AG09309 (cell line): ENCODE results near the gene APMAP.

Experiments used
- DNase-seq: peaks from one replicate; pipeline ENCODE4 v3.0.0-alpha.2; 2010; ENCODE audit warnings: low read depth
- H3K4me3 ChIP-seq: 2 replicates; pipeline ENCODE4 v1.5.1; 2011; ENCODE audit warnings: mild to moderate bottlenecking, low read depth, low read length, moderate library complexity; ENCODE audit not compliant: control insufficient read depth
- TF ChIP-seq, protein P1 (sequence below): IDR thresholded peaks from 2 replicates; pipeline ENCODE4 v1.5.1; 2011; ENCODE audit warnings: mild to moderate bottlenecking, low read depth, low read length, inconsistent platforms; ENCODE audit not compliant: insufficient read depth, control insufficient read depth; ENCODE audit errors: missing control alignments

APMAP gene

DNA sequence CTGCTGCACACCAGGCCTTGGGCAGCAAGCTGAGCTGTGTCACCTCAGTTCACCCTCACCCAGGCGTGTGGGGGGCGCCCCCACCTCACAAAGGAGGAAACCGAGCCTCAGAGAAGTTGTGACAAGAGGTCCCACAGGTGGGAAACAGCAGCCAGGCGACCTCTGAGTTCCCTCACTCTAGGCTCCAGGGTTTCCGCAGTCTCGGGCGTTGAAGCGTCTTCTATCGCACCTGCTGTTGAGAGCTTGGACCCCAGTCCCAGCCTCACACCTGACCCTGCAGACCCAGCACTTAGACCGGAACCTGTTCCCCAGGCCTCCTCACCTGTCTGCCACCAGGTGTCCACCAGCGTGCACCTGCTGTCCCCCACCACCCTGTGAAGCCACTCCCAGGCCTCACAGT, 22.3 kb upstream of the APMAP start:
- no peak overlapping the region for H3K4me3 ChIP-seq
- TF ChIP-seq, protein P1, sequence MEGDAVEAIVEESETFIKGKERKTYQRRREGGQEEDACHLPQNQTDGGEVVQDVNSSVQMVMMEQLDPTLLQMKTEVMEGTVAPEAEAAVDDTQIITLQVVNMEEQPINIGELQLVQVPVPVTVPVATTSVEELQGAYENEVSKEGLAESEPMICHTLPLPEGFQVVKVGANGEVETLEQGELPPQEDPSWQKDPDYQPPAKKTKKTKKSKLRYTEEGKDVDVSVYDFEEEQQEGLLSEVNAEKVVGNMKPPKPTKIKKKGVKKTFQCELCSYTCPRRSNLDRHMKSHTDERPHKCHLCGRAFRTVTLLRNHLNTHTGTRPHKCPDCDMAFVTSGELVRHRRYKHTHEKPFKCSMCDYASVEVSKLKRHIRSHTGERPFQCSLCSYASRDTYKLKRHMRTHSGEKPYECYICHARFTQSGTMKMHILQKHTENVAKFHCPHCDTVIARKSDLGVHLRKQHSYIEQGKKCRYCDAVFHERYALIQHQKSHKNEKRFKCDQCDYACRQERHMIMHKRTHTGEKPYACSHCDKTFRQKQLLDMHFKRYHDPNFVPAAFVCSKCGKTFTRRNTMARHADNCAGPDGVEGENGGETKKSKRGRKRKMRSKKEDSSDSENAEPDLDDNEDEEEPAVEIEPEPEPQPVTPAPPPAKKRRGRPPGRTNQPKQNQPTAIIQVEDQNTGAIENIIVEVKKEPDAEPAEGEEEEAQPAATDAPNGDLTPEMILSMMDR: no peak
- DNase-seq: no peak

DNA sequence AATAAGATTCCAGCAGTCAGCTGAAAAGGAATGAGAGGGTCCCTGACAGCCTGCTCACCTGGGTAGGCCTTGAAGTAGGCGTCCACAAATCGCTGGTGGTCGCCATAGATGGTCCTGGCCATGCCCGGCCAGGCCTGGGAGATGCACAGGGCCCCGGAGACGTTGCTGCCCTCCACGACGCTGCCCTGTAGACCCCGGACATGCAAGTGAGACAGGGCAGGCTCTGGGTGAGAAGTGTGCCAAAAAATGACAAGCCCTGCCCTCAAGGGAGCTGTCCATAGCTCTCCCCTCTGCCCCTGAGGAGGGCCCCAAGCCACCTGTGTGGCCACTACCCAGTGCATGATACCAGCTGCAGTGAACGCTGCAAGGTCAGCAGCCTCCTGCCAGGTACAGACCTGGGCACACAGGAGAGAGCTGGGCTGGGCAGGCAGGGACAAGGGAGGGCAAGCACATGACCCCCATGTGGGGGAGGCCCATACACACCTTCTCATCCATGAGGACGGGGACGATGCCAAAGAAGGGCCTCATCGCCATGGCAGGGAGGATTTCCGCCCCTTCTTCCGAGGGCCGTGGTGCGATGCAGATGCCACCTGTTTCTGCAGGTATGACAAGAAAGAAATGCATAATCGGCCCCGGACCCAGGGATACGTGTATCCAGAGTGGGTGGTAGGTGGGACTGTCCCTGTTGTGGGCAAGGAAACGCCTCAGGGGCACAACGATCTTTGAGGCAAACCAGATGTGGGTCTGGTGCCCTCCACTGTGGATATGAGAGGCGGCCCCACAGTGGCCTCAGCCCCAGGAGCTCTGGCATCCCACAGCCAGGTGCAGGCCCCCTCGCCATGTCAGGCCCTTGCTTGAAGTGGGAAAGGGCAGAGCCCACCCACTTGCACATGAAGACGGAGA, 21.2 kb upstream of the APMAP start:
- no peak for DNase-seq
- no peak overlapping the region for H3K4me3 ChIP-seq
- TF ChIP-seq, protein P1: no peak

DNA sequence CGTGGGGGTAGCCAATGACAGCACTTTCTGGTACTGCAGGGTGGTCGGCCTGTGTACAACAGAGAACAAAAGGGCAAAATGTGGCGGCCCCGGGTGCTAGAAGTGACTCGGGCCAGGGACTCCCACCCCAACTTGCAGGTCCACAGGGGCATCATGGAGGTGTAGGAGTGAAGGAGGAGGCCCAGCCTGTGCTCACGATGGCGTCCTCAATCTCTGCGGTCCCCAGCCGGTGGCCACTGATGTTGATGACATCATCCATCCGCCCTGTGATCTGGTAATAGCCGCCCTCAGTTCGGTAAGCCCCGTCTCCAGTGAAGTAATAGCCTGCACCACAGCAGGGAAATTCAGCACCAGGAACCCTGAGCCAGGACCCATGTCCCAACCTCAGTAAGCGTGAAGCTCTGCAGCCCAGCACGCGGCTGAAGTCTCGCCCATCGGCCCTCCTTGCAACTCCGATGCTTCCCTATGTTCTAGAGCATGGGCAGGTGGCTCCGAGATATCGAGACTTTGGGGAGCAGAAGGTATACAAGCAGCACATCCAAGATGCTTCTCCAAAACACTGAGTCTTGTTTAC, 20.2 kb upstream of the APMAP start:
- no peak overlapping the region for H3K4me3 ChIP-seq
- DNase-seq: no peak
- TF ChIP-seq, protein P1: no peak

DNA sequence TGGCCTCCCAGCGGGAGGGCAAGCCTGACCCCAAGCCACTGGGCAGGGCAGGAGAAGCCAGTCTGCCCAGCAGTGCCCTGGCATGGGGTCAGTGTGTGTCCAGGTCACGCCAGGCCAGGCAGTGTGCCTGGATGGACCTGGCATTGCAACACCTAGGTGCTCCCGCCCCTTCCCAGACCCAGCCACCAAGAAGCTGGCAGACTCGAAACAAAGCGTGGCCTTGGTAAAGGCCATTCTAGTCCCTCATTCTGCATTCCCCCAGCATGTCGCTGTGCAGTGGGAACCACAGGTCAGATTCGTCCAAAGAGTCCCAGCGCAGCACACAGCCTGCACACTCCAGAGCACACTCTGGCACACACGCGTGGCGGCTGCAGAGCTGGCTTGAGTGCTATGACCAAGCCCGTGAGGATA, 19.3 kb upstream of the APMAP start:
- no peak overlapping the region for H3K4me3 ChIP-seq
- TF ChIP-seq, protein P1: no peak
- DNase-seq: no peak

DNA sequence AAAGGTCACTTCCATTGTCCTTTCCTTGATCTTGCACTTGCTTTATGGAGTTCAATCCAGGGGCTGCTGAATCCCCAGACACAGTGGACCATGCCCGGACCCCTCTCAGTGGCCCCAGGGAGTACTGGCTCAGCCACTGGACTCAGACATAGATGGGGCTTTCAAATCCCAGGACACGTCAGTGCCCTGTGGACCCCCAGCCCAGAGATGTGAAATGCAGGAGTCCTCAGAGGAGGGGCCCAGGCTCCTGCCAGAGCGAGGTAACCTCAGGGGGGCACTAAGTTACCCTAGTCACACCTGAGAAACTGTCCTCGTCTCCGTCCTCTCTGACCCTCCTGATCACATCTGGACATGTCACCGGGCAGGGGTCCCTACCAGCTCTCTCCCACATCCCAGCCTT, 18.7 kb upstream of the APMAP start:
- H3K4me3 ChIP-seq: no peak overlapping the region
- no peak for DNase-seq
- TF ChIP-seq, protein P1: no peak

DNA sequence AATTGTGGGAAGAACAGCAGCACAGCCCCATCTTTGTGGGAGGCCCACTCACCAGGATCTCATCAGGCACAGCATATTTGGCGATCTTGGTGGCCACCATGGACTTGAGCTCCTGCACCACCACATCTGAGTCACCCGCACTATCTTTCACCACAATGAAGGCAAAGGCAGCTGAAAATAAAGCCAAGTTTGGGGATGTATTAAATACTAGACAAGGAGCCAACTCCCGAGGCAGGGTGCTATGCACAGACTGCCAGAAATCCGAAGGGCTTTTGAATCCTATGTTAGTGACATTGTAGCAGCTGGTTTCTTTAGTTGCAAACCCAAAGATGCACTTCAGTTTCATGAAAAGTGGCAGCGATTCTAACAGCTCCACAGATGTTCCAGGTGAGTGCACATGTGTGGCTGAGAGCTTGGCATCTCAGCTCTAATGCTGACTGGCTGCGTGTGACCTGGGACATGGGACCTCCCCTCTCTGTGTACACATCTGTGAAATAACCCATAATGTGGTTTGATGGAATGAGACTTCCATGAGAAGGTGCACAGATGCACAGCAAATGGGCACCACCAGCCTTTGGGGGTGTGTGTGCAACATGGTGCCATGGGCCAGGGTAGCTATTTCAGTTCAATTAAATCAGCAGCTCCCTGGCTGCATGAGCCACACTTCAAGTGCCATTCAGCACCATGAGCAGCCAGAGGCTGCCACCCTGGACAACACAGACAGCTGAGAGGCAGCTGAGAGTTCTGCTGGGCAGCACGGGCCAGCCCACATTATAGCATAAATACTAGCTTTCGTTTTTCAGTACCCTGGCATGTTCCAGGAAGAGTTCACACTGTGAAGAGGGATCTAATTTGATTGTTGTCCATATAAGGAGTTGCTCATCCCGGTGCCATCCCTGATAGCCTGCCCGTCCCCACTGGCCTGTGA, 16.9 kb upstream of the APMAP start:
- DNase-seq: no peak

More for the DNA sequence above, 16.9 kb upstream of the APMAP start:
- TF ChIP-seq, protein P1: no peak
- H3K4me3 ChIP-seq: no peak overlapping the region
